ENCODE data around the gene FGF22. TPM values are rescaled to one million over a fixed set of nuclear protein-coding genes. Genes with fewer than 3 reads are reported as not detected.

Gene FGF22
- polyA plus RNA-seq, 2 donors: 0.53 to 0.86 TPM

GRCh38 chr19:640161-640558, 481 bp downstream of the FGF22 start:
- Histone ChIP-seq H3K4me1 (ENCODE audit: control insufficient read depth in 2 of 2, insufficient read depth in 2 of 2, low read length in 1 of 2) (peaks cover 6 to 14% of the 10 kb centered on the region in 2 donors), H3K9me3 (ENCODE audit: control insufficient read depth in 2 of 2, insufficient read depth in 1 of 2, low read depth in 1 of 2, low read length in 1 of 2) (peaks cover 0 to 3% of the 10 kb centered on the region in 2 donors), H3K27ac (ENCODE audit: low read depth in 2 of 2, low read length in 1 of 2) (no peak overlapping the region), H3K4me3 (ENCODE audit: low read depth in 1 of 2, low read length in 2 of 2) (peak overlapping the region in 1 of 2 donors; percentile 38), H3K27me3 (ENCODE audit: control insufficient read depth in 1 of 2, insufficient read depth in 2 of 2, low read length in 2 of 2) (no peaks in the 10 kb centered on the region), H3K36me3 (ENCODE audit: control insufficient read depth in 2 of 2, insufficient read depth in 2 of 2, low read length in 1 of 2) (peaks cover 0 to 10% of the 10 kb centered on the region in 2 donors)
- 40 to 43% methylated on average over 25 of the region's 25 CpGs for WGBS, 2 donors

GRCh38 chr19:640606-641189, 1.0 kb downstream of the FGF22 start:
- peaks cover 6 to 14% of the 10 kb centered on the region in 2 donors for H3K4me1 ChIP-seq (ENCODE audit: control insufficient read depth in 2 of 2, insufficient read depth in 2 of 2, low read length in 1 of 2)
- no peaks in the 10 kb centered on the region for H3K27me3 ChIP-seq (ENCODE audit: control insufficient read depth in 1 of 2, insufficient read depth in 2 of 2, low read length in 2 of 2)
- H3K4me3 ChIP-seq (ENCODE audit: low read depth in 1 of 2, low read length in 2 of 2): peak overlapping the region in 1 of 2 donors; percentile 38
- no peak overlapping the region for H3K27ac ChIP-seq (ENCODE audit: low read depth in 2 of 2, low read length in 1 of 2)
- peaks cover 0 to 3% of the 10 kb centered on the region in 2 donors for H3K9me3 ChIP-seq (ENCODE audit: control insufficient read depth in 2 of 2, insufficient read depth in 1 of 2, low read depth in 1 of 2, low read length in 1 of 2)
- H3K36me3 ChIP-seq (ENCODE audit: control insufficient read depth in 2 of 2, insufficient read depth in 2 of 2, low read length in 1 of 2): peaks cover 0 to 11% of the 10 kb centered on the region in 2 donors
- WGBS, 2 donors: 88 to 89% methylated on average over 30 to 31 of the region's 31 CpGs

- peaks cover 6 to 14% of the 10 kb centered on the region in 2 donors for H3K4me1 ChIP-seq (ENCODE audit: control insufficient read depth in 2 of 2, insufficient read depth in 2 of 2, low read length in 1 of 2)
- H3K36me3 ChIP-seq (ENCODE audit: control insufficient read depth in 2 of 2, insufficient read depth in 2 of 2, low read length in 1 of 2): peaks cover 0 to 20% of the 10 kb centered on the region in 2 donors
- peaks cover 0 to 3% of the 10 kb centered on the region in 2 donors for H3K9me3 ChIP-seq (ENCODE audit: control insufficient read depth in 2 of 2, insufficient read depth in 1 of 2, low read depth in 1 of 2, low read length in 1 of 2)
- no peaks in the 10 kb centered on the region for H3K27me3 ChIP-seq (ENCODE audit: control insufficient read depth in 1 of 2, insufficient read depth in 2 of 2, low read length in 2 of 2)
- peak overlapping the region; percentile 18 to 38 for H3K4me3 ChIP-seq (ENCODE audit: low read depth in 1 of 2, low read length in 2 of 2)
- 51 to 60% methylated on average over 17 of the region's 17 CpGs for WGBS, 2 donors
- H3K27ac ChIP-seq (ENCODE audit: low read depth in 2 of 2, low read length in 1 of 2): peak overlapping the region; percentile 62 to 65
Measured at GRCh38 chr19:641702-642101, 2.0 kb downstream of the FGF22 start.

GRCh38 chr19:642767-643727, 3.4 kb downstream of the FGF22 start:
- Histone ChIP-seq H3K9me3 (ENCODE audit: control insufficient read depth in 2 of 2, insufficient read depth in 1 of 2, low read depth in 1 of 2, low read length in 1 of 2) (peaks cover 0 to 3% of the 10 kb centered on the region in 2 donors), H3K4me1 (ENCODE audit: control insufficient read depth in 2 of 2, insufficient read depth in 2 of 2, low read length in 1 of 2) (peaks cover 6 to 14% of the 10 kb centered on the region in 2 donors), H3K27me3 (ENCODE audit: control insufficient read depth in 1 of 2, insufficient read depth in 2 of 2, low read length in 2 of 2) (no peaks in the 10 kb centered on the region), H3K27ac (ENCODE audit: low read depth in 2 of 2, low read length in 1 of 2) (no peak overlapping the region), H3K4me3 (ENCODE audit: low read depth in 1 of 2, low read length in 2 of 2) (no peak overlapping the region), H3K36me3 (ENCODE audit: control insufficient read depth in 2 of 2, insufficient read depth in 2 of 2, low read length in 1 of 2) (peaks cover 0 to 30% of the 10 kb centered on the region in 2 donors)
- WGBS, 2 donors: 82% methylated on average over 56 to 70 of the region's 70 CpGs

GRCh38 chr19:643736-644135, 4.1 kb downstream of the FGF22 start:
- H3K27ac ChIP-seq (ENCODE audit: low read depth in 2 of 2, low read length in 1 of 2): no peak overlapping the region
- H3K4me3 ChIP-seq (ENCODE audit: low read depth in 1 of 2, low read length in 2 of 2): no peak overlapping the region
- H3K4me1 ChIP-seq (ENCODE audit: control insufficient read depth in 2 of 2, insufficient read depth in 2 of 2, low read length in 1 of 2): peaks cover 6 to 14% of the 10 kb centered on the region in 2 donors
- H3K36me3 ChIP-seq (ENCODE audit: control insufficient read depth in 2 of 2, insufficient read depth in 2 of 2, low read length in 1 of 2): peaks cover 0 to 35% of the 10 kb centered on the region in 2 donors
- 86 to 89% methylated on average over 24 of the region's 24 CpGs for WGBS, 2 donors
- no peaks in the 10 kb centered on the region for H3K27me3 ChIP-seq (ENCODE audit: control insufficient read depth in 1 of 2, insufficient read depth in 2 of 2, low read length in 2 of 2)
- H3K9me3 ChIP-seq (ENCODE audit: control insufficient read depth in 2 of 2, insufficient read depth in 1 of 2, low read depth in 1 of 2, low read length in 1 of 2): peaks cover 0 to 3% of the 10 kb centered on the region in 2 donors

- Histone ChIP-seq H3K36me3 (ENCODE audit: control insufficient read depth in 2 of 2, insufficient read depth in 2 of 2, low read length in 1 of 2) (peaks cover 4 to 41% of the 10 kb centered on the region in 2 donors), H3K27ac (ENCODE audit: low read depth in 2 of 2, low read length in 1 of 2) (no peak overlapping the region), H3K4me3 (ENCODE audit: low read depth in 1 of 2, low read length in 2 of 2) (no peak overlapping the region), H3K27me3 (ENCODE audit: control insufficient read depth in 1 of 2, insufficient read depth in 2 of 2, low read length in 2 of 2) (no peaks in the 10 kb centered on the region), H3K9me3 (ENCODE audit: control insufficient read depth in 2 of 2, insufficient read depth in 1 of 2, low read depth in 1 of 2, low read length in 1 of 2) (peaks cover 0 to under 1% of the 10 kb centered on the region in 2 donors), H3K4me1 (ENCODE audit: control insufficient read depth in 2 of 2, insufficient read depth in 2 of 2, low read length in 1 of 2) (peaks cover 0 to 7% of the 10 kb centered on the region in 2 donors)
- 66 to 76% methylated on average over 26 to 28 of the region's 28 CpGs for WGBS, 2 donors
Measured at GRCh38 chr19:644363-644762, 4.7 kb downstream of the FGF22 start.

GRCh38 chr19:644789-645188, 5.1 kb downstream of the FGF22 start:
- WGBS, 2 donors: 73 to 80% methylated on average over 14 of the region's 14 CpGs
- no peaks in the 10 kb centered on the region for H3K9me3 ChIP-seq (ENCODE audit: control insufficient read depth in 2 of 2, insufficient read depth in 1 of 2, low read depth in 1 of 2, low read length in 1 of 2)
- H3K36me3 ChIP-seq (ENCODE audit: control insufficient read depth in 2 of 2, insufficient read depth in 2 of 2, low read length in 1 of 2): peaks cover 7 to 44% of the 10 kb centered on the region in 2 donors
- H3K4me3 ChIP-seq (ENCODE audit: low read depth in 1 of 2, low read length in 2 of 2): no peak overlapping the region
- peaks cover 0 to 6% of the 10 kb centered on the region in 2 donors for H3K4me1 ChIP-seq (ENCODE audit: control insufficient read depth in 2 of 2, insufficient read depth in 2 of 2, low read length in 1 of 2)
- H3K27ac ChIP-seq (ENCODE audit: low read depth in 2 of 2, low read length in 1 of 2): no peak overlapping the region
- H3K27me3 ChIP-seq (ENCODE audit: control insufficient read depth in 1 of 2, insufficient read depth in 2 of 2, low read length in 2 of 2): no peaks in the 10 kb centered on the region

GRCh38 chr19:645912-646778, 6.5 kb downstream of the FGF22 start:
- peaks cover 0 to 6% of the 10 kb centered on the region in 2 donors for H3K4me1 ChIP-seq (ENCODE audit: control insufficient read depth in 2 of 2, insufficient read depth in 2 of 2, low read length in 1 of 2)

More at GRCh38 chr19:645912-646778, 6.5 kb downstream of the FGF22 start:
- peaks cover 7 to 51% of the 10 kb centered on the region in 2 donors for H3K36me3 ChIP-seq (ENCODE audit: control insufficient read depth in 2 of 2, insufficient read depth in 2 of 2, low read length in 1 of 2)
- H3K27ac ChIP-seq (ENCODE audit: low read depth in 2 of 2, low read length in 1 of 2): no peak overlapping the region
- no peaks in the 10 kb centered on the region for H3K9me3 ChIP-seq (ENCODE audit: control insufficient read depth in 2 of 2, insufficient read depth in 1 of 2, low read depth in 1 of 2, low read length in 1 of 2)
- H3K4me3 ChIP-seq (ENCODE audit: low read depth in 1 of 2, low read length in 2 of 2): no peak overlapping the region
- WGBS, 2 donors: 91 to 92% methylated on average over 60 to 62 of the region's 62 CpGs
- no peaks in the 10 kb centered on the region for H3K27me3 ChIP-seq (ENCODE audit: control insufficient read depth in 1 of 2, insufficient read depth in 2 of 2, low read length in 2 of 2)

Data from esophagus (tissue), 2 donors.